ENCODE data around the gene NCKAP5.

Gene NCKAP5

GRCh38 chr2:132975193-132976105 is 592.8 kb downstream of the NCKAP5 start:
- no peaks in the 10 kb centered on the region for H3K36me3 ChIP-seq
- H3K27ac ChIP-seq, result no peak overlapping the region
- no peak overlapping the region for H3K4me3 ChIP-seq (ENCODE audit: low read depth, low read length)
- no peaks in the 10 kb centered on the region for H3K9me3 ChIP-seq (ENCODE audit: severe bottlenecking)
- TF ChIP-seq, protein P1, sequence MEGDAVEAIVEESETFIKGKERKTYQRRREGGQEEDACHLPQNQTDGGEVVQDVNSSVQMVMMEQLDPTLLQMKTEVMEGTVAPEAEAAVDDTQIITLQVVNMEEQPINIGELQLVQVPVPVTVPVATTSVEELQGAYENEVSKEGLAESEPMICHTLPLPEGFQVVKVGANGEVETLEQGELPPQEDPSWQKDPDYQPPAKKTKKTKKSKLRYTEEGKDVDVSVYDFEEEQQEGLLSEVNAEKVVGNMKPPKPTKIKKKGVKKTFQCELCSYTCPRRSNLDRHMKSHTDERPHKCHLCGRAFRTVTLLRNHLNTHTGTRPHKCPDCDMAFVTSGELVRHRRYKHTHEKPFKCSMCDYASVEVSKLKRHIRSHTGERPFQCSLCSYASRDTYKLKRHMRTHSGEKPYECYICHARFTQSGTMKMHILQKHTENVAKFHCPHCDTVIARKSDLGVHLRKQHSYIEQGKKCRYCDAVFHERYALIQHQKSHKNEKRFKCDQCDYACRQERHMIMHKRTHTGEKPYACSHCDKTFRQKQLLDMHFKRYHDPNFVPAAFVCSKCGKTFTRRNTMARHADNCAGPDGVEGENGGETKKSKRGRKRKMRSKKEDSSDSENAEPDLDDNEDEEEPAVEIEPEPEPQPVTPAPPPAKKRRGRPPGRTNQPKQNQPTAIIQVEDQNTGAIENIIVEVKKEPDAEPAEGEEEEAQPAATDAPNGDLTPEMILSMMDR (IDR thresholded peaks at IDR 0.05; ENCODE audit: low read depth, low read length), result no peak
- no peaks in the 10 kb centered on the region for H3K27me3 ChIP-seq (ENCODE audit: insufficient read depth, low read depth, severe bottlenecking)
- no peak for DNase-seq

- H3K9me3 ChIP-seq (ENCODE audit: severe bottlenecking), result no peaks in the 10 kb centered on the region
- TF ChIP-seq, protein P1 (IDR thresholded peaks at IDR 0.05; ENCODE audit: low read depth, low read length), result no peak
- H3K4me3 ChIP-seq (ENCODE audit: low read depth, low read length), result no peak overlapping the region
- no peak for DNase-seq
- no peak overlapping the region for H3K27ac ChIP-seq
- no peaks in the 10 kb centered on the region for H3K27me3 ChIP-seq (ENCODE audit: insufficient read depth, low read depth, severe bottlenecking)
- no peaks in the 10 kb centered on the region for H3K36me3 ChIP-seq
These were observed 593.7 kb downstream of the NCKAP5 start for GRCh38 chr2:132974467-132975095.

DNA sequence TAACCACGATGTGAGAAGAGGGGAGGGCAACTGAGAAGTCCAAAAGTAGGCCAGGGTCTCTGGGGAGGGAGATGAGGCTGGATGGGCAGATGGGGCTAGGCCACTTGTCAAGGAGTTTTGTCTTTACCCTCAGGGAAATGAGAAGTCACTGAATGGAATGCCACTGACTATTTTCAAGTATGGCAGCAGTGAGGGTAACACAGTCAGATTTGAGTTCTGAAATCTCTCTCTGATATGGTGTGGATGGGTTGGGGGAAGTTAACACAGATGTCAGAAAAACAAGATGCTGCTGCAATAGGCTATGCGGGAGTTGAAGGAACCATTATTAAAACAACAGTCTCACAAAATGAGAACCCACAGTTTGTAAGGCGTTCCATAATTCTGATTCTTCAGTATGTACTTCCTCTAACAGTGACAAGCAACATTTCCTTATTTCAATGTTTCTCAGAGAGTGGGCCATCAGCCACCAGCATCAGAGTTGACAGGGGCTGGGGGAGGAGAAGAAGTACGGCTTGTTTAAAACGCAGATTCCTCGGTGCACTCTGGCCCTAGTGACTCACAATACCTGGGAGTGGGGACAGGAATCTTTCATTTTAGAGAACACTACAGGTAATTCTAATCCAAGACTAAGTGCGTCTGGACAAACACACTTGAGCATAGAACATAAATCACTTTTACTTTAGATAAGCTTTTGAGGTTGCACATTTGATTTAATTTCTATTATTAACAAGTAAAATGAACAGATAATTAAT is 596.8 kb downstream of the NCKAP5 start:
- Histone ChIP-seq H3K27ac (no peak overlapping the region), H3K27me3 (ENCODE audit: insufficient read depth, low read depth, severe bottlenecking) (no peaks in the 10 kb centered on the region), H3K36me3 (no peaks in the 10 kb centered on the region), H3K4me3 (ENCODE audit: low read depth, low read length) (no peak overlapping the region), H3K9me3 (ENCODE audit: severe bottlenecking) (no peaks in the 10 kb centered on the region)
- TF ChIP-seq, protein P1 (IDR thresholded peaks at IDR 0.05; ENCODE audit: low read depth, low read length), result no peak
- no peak for DNase-seq

GRCh38 chr2:132969371-132969985 is 598.8 kb downstream of the NCKAP5 start:
- no peak overlapping the region for H3K4me3 ChIP-seq (ENCODE audit: low read depth, low read length)
- no peaks in the 10 kb centered on the region for H3K27me3 ChIP-seq (ENCODE audit: insufficient read depth, low read depth, severe bottlenecking)
- no peaks in the 10 kb centered on the region for H3K36me3 ChIP-seq
- no peaks in the 10 kb centered on the region for H3K9me3 ChIP-seq (ENCODE audit: severe bottlenecking)
- no peak for DNase-seq
- no peak overlapping the region for H3K27ac ChIP-seq
- TF ChIP-seq, protein P1 (IDR thresholded peaks at IDR 0.05; ENCODE audit: low read depth, low read length), result no peak

- Histone ChIP-seq H3K27me3 (ENCODE audit: insufficient read depth, low read depth, severe bottlenecking) (no peaks in the 10 kb centered on the region), H3K27ac (no peak overlapping the region), H3K9me3 (ENCODE audit: severe bottlenecking) (no peaks in the 10 kb centered on the region), H3K36me3 (peaks cover 25% of the 10 kb centered on the region), H3K4me3 (ENCODE audit: low read depth, low read length) (no peak overlapping the region)
- TF ChIP-seq, protein P1 (IDR thresholded peaks at IDR 0.05; ENCODE audit: low read depth, low read length), result no peak
- no peak for DNase-seq
These were observed 602.8 kb downstream of the NCKAP5 start for GRCh38 chr2:132965460-132965859.

Data from WERI-Rb-1 (cell line).